ENCODE measurements around the gene CSPG4.
"Not testable (repeated sequence)": the region's sequence is repeated elsewhere in the genome, so short reads cannot be mapped to it uniquely, and the experiment has no call there.

GRCh38 chr15:75692311-75692710, 20.3 kb downstream of the CSPG4 start:
- TF ChIP-seq, protein P1, sequence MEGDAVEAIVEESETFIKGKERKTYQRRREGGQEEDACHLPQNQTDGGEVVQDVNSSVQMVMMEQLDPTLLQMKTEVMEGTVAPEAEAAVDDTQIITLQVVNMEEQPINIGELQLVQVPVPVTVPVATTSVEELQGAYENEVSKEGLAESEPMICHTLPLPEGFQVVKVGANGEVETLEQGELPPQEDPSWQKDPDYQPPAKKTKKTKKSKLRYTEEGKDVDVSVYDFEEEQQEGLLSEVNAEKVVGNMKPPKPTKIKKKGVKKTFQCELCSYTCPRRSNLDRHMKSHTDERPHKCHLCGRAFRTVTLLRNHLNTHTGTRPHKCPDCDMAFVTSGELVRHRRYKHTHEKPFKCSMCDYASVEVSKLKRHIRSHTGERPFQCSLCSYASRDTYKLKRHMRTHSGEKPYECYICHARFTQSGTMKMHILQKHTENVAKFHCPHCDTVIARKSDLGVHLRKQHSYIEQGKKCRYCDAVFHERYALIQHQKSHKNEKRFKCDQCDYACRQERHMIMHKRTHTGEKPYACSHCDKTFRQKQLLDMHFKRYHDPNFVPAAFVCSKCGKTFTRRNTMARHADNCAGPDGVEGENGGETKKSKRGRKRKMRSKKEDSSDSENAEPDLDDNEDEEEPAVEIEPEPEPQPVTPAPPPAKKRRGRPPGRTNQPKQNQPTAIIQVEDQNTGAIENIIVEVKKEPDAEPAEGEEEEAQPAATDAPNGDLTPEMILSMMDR (IDR thresholded peaks at IDR 0.05), result not testable (repeated sequence)
- not testable (repeated sequence) for TF ChIP-seq EP300, POLR2A, POLR2AphosphoS5 (IDR thresholded peaks at IDR 0.05)
